Brain pericyte (primary cell): Measurements from ENCODE around the gene MYL10.

ENCODE experiments used
- DNase-seq: peaks from one replicate; pipeline ENCODE4 v3.0.0-alpha.2; 2012; ENCODE audit warnings: low read depth, low spot score

The MYL10 gene

DNA sequence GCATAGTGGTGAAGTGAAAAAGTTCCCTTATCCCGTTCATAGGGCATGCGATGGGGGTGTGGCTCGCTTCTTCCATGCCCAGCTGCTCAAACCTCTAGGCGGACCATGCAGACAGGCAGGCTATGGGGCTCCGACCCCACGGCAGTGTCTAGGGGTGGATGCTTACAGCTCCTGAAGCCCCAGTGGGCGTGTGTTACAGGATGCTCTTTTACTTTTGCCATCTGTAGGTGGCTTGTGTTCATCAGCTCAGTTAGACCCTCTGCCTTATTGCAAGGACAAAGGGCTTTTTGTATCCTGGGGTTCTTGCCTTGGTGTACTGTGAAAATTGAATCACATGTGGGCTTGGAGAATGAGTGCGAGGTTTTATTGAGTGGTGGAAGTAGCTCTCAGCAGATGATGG lies at the start of gene MYL10:
MYL10 (minus strand) TSS at position 126 of the 400 bp plus-strand sequence. CDS start 178 bp downstream, outside the sequence.
- DNase-seq: no peak

DNA sequence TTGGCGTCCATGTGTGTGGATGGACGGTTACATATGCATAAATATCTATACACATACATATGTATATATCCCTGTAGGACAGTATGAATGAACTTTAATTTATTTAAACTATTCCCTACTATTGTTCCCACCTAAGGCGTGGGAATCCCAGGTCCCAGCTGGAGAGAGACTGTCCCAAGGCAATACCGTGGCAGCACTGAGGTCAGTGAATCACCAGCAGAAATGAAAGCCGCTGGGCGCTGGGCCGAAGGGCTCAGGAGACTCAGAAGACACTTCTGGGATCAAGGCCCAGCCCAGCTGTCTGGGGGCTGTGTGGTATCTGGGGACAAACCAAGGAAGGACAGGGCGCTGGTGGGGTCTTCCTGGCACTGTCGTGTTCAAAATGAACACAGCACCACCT lies 49.6 kb upstream of the MYL10 start:
- DNase-seq: no peak

DNA sequence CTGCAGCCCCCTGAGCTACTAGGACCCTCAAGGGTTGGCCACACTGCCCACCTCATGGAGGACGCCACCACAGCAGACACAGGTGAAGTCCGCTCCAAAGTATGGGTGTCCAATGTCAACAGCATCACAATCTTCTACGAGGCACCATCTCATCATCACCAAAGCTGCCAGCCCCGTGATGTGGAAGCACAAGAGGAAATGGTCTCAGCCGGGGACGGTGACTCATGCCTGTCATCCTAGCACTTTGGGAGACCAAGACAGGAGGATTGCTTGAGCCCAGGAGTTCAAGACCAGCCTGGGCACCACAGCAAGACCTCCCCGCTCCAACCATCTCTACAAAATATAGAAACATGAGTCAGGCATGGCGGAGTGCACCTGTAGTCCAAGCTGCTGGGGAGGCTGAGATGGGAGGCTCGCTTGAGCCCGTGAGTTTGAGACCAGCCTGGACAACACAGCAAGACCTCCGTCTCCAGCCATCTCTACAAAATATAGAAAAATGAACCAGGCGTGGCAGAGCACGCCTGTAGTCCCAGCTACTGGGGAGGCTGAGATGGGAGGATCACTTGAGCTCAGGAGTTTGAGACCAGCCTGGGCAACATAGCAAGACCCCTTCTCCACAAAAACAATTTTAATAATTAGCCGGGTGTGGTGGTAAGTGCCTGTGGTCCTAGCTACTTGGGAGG lies 48.8 kb upstream of the MYL10 start:
- DNase-seq: no peak

DNA sequence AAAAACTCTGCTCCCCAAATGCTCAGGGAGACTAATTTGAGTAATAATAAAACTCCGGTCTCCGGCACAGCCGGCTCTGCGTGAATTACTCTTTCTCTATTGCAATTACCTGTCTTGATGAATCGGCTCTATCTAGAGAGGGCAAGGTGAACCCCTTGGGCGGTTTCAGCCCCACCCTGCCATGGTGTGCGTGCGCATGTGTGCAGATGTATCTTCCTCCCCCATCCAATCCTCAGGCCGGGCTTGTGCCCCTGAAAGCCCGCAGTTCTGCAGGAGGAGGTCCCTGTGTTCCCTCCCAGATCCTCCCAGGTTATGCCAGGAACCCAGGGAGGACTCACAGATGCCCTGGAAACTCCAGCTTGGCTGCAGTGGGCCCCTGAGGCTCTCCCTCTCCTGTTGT lies 48.3 kb upstream of the MYL10 start:
- no peak for DNase-seq

DNA sequence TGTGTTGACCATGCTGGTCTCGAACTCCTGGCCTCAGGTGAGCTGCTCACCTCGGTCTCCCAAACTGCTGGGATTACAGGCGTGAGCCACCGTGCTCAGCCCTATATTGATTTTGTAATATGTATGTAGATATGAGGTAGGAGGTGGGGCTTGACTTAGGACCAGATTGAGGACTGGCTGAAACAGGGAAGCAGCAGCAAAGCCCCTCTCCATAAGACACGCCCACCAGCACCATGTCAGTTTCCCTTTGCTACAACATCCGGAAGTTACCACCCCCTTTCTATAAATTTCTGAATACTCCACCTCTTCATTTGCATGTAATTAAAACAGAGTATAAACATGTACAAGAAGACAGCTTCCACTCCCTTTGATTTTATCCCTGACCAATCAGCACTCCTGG lies 47.9 kb upstream of the MYL10 start:
- no peak for DNase-seq

DNA sequence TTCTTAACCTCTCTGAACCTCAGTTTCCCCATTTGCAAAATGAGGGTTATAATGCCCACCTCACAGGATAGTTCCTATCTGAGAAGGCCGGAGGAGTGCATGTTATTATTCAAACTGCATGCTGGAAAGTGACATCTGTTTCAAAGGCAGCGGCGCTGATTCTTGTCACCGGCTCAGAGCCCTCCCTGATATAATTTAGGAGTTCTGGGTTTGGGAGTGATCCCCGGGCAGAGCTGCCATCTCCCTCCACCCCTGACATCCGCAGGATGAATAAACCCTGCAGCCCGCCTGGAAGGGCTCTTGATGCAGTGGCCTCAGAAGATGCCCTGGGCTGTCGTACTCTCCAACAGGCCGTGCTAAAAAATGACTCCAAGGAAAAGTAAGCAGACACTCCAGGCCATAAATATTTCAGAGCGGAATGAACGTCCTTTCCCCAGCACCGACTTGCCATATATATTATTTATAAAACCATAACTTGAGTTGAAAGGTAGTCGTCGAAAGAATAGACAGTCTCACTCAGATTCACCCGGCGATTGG lies 47.0 kb upstream of the MYL10 start:
- DNase-seq: no peak

DNA sequence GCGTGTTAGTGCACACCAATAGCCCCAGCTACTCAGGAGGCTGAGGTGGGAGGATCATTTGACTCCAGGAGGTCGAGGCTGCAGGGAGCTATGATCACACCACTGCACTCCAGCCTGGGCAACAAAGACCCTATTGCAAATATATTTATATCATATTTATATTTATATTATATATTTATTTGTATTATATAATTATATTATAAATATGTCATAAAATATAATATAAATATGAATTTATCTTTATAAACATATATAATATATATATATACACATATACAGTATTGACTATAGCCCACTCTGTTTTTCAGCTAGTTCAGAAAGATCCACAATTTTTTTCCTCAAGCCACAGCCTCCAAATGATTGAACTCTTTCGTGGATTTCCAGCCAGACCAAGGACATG lies 45.3 kb upstream of the MYL10 start:
- DNase-seq: no peak

DNA sequence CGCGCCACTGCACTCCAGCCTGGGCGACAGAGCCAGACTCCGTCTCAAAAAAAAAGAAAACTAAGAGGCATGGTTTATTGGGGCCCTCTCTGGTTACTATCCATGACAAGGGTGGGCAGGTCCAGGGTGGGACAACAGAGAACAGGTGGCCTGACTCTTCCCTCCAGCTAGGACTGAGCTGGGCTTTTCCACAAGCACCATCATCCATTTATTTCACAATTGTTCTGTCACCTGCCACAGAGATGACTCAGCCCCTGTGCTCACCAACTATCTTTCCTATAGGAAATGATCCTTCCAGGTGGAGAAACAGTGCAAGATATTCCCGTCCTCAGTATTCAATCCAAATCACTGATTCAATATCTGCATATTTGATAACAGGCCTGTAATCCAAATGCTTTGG lies 44.9 kb upstream of the MYL10 start:
- no peak for DNase-seq

DNA sequence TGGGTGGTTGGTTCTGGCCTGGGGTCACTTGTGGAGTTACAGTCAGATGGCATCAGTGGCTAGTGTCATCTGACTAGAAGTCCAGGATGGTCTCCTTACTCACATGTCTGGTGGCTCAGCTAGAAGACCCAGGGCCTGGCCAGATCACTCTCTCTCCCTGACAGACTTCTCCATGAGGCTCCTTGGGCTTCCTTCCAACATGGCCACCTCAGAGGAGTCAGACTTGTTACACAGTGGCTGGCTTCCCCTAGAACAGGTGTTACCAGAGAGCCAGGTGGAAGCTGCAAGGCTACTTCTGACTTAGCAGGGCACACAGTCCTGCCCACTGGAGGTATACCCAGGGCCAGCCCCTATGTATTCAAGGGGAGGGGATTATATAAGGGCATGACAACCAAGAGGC lies 44.2 kb upstream of the MYL10 start:
- no peak for DNase-seq

DNA sequence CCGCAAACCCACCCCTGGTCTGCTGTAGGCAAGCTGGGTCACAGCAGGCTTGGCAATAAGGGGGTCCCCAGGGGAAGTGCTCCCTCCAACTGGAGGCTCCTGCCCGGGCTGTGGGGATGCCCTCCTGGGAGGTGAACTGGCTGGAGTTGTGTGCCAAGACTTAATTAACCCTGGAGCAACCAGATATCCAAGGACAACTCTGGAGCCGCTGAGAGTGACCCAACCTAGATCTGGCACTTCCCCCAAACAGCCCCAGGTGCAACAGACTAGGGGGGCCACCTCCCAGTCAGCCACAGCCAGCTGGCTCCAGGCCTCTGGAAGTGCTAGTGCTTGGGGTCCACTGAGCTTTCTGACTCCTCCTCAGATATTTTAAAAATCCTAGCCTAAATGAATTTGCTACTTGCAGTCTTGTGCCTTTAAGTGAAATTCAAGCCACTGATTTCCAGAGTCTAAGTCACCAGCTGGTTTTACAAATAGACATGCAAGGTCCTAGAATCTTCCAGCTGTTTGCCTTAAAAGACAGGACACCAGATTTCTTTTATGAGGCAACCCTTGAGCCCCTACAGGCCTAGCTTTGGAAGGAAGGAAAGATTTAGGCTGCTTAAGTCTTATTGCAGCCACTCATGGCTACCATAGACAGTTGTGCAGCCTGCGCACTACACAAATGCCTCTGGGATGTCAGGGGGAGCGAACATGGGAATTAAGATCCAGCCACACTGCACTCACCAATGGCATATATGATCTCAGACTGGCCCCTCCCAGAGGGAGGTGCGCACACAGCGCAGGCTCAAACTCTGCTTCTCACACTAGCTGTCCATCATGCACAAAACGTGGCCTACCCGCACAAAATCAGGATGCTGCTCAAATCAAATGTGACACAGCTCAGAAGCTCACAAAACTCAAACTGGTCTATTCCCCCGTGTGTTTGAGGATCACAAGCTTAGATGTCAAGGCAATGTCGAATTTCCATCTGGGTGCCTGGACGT lies 42.6 kb upstream of the MYL10 start:
- no peak for DNase-seq

DNA sequence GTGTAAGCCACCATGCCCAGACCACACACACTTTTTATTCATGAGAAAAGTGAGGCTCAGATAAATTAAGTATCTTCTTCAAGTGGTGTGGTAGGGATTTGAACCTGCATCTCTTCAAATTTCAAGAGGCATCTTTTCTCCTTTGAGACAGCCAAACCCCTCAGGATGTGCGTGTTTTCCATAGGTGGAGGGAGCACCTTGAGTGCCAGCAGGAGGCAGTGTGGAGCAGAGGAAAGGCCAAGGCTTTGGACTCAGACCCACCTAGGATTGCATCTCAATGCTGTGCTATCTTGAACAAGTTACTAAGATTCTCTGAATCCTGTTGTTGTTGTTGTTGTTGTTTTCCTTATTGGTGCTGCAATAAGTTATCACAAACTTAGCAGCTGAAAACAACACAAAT lies 40.2 kb upstream of the MYL10 start:
- DNase-seq: no peak

DNA sequence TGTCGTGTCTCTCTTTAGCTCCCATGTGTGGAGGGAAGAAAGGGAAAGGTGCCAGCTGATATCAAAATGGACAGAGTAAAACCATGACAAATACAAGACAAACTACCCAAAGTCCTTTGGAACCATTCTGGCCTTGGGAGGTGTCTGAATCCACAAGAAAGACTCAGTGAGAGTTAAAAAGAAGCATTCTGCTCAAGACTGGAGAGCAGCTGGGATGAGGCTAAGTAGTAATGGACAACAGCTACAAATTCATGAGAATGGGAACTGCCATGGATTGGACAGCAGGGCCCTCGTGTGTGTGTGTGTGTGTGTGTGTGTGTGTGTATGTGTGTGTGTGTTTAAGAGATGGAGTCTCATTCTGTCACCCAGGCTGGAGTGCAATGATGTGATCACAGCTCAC lies 39.6 kb upstream of the MYL10 start:
- no peak for DNase-seq

DNA sequence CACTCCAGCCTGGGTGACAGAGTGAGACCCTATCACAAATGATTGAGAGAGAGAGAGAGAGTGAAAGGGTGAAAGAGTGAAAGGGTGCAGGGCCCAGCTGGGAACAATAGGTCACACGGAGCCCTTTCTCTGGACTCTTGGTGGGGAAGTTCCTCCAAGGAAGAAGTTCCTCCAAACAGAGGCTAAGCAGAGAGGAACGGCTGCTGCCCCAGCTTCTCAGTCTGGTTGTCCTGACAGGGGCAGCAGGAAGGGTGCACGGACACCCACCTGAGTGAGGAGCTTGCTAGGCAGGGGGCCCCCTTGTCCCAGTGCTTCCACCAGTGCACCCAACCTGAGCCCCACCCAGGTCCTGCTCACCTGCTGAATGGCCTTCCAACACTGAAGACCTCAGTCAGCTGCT lies 38.8 kb upstream of the MYL10 start:
- DNase-seq: no peak

DNA sequence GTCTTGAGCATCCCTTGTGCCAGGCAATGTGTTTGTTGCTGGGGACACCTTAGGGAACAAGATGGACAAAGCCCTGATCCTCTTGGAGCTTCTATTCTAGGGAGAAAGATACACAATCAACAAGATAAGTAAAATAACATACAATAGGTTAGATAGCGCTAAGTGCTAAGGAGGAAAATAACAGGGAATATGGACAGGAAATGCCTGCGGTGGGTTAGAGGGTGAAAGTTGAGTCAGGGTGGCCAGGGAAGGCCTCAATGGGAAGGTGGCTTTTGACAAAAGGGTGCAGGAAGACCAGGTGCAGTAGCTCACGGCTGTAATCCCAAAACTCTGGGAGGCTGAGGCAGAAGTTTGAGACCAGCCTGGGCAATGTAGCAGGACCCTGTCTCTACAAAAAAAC lies 38.3 kb upstream of the MYL10 start:
- DNase-seq: no peak

DNA sequence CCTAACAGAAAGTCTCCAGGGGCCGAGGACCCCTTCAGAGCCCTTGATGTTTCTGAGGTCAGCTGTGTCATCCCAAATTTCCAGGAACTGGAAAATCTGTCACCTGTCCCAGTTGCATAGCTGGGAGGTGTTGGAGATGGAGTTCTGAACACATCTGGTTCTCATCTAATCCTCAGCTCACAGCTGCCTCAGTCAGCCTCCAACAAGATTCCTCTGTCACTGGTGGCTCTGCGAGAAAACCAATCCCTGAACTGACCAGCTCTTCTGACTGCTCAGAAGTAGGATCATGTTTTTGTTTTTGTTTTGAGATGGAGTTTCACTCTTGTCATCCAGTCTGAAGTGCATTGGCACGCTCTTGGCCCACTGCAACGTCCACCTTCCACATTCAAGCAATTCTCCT lies 37.6 kb upstream of the MYL10 start:
- DNase-seq: no peak

DNA sequence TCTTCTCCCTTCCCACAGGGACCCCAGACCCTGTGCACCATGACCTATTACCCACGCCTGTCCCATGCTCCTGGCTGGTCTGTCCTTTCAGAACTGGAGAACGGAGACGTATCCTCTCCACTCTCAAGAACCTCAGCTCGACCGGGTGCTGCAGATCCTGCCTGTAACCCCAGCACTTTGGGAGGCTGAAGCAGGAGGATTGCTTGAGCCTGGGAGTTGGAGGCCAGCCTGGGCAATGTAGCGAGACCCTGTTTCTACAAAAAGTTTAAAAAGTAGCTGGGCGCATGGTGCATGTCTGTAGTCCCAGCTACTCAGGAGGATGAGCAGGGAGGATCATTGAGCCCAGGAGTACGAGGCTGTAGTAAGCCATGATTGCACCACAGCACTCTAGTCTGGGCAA lies 37.2 kb upstream of the MYL10 start:
- no peak for DNase-seq

DNA sequence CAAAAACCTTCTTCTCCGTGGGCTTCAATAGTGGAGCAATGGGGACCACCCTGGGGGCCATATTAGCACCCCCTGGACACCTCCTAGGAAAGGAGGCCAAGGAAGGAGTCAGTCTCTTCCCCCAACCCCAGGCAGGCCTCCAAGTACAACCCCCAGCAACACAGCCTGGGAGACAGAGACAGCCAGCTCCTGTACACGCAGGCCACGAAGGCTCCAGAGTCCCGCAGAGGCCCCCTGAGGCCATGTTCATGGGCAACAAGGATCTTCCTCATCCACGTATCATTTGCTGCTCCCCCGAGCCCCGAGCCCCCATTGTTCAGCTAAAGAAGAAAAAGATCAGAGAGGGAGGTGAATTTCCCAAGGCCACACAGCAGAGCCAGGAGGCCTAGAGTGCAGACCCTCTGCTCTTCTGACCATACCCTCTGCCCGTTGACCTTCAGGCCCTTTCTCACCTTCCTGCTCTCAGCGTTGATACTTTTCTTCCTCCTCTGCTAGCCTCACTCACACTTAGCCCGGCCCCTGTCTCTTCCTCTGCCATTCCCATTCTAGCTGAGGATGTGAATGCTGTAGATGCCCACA lies 35.9 kb upstream of the MYL10 start:
- DNase-seq: no peak

DNA sequence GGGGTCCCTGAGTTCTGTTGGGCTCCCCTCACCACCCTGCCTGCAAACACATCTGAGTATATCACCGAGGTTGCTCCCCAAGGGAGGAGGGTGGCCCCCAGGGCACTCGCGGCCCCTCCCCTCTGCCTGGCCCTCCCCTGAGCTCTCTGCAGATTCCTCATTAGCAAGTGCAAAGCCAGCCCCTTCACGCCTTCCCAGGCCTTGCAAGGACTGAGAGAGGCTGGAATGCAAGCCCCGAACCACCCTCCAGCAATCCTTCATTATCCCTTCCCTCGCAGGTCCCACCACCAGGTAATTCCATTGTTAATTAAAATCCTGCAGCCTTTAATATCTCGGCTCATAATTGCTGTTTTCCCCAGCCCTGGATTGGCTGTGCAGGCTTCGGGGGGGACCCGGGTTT lies 35.3 kb upstream of the MYL10 start:
- no peak for DNase-seq

DNA sequence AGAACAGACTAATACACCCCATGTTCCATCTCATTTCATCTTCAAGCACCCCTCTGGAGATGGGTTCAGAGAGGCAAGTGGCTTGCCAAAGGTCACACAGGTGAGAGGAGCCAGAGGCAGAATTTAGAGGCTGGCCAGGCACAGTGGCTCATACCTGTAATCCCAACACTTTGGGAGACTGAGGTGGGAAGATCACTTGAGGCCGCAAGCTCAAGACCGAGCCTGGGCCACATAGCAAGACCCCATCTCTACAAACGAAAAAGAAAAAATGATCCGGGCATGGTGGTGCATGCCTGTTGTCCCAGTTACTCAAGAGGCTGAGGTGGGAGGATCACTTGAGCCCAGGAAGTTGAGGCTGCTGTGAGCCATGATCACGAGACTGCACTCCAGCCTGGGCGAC lies 34.7 kb upstream of the MYL10 start:
- no peak for DNase-seq

DNA sequence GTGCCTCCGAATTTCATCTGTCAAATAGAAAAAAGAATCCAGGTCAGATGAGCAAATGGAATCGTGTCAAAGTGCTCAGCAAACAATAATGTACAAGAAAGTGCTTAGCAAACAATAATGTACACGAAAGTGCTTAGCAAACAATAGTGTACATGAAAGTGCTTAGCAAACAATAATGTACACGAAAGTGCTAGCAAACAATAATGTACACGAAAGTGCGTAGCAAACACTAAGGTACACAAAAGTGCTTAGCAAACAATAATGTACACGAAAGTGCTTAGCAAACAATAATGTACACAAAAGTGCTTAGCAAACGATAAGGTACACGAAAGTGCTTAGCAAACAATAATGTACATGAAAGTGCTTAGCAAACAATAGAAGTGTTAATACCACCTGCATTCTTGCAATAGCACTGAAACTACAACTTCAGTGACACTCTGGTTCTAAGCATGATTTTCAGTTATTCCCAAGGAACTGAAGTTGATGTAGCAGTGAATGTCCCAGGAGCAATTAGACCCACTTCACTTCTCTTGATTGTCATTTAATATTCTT lies 33.4 kb upstream of the MYL10 start:
- no peak for DNase-seq

DNA sequence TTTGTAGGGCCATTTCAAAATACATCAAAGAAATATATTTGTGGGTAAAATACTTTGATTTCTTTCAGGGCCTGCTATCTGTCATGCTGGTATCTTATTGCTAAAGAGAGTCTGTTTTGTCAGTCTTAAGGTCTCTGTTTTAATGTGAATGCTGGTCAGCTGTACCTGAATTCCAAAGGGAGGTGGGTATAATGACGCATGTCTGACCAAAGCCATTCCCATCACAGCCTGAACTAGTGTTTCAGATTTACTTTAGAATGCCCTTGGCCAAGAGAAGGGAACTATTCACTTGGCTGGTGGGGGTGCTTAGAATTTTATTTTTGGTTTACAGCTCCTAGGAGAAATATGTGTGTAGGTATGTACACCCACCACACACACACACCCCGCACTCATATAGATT lies 30.6 kb upstream of the MYL10 start:
- DNase-seq: no peak

DNA sequence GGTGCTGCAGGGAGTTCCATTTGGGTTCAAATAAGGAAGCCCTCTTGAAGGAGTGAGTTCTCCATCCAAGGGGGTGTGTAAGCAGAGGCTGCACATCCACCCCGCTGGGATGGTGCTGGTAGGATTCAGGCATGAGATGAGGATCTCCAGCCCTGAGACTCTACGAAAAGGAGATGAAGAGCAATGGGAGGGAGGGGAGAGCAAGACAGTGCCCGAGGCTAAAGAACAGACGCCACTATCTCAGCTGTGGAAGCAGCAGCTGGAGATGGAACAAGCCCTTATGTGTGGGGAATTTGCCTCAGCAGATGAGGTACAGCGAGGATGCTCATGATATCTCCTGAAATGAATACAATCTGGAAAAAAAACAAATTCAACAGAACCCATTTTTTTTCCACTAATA lies 28.1 kb upstream of the MYL10 start:
- no peak for DNase-seq
